Mammary epithelial cell (primary cell): ENCODE results near the gene ELMO1.

ENCODE experiments used
- EZH2 ChIP-seq: IDR thresholded peaks from 2 replicates; pipeline ENCODE4 v1.6.1; 2012; ENCODE audit warnings: low read length, inconsistent platforms, borderline replicate concordance
- TF ChIP-seq, protein P1 (sequence below), 2 donors: IDR thresholded peaks in 1 of 2; conservative IDR thresholded peaks in 1 of 2; 2 replicates each; pipeline ENCODE4 v1.5.1; 2011 to 2012; ENCODE audit warnings: inconsistent platforms in 2 of 2, low read length in 2 of 2, mild to moderate bottlenecking in 2 of 2, control low read depth in 1 of 2, low read depth in 1 of 2; ENCODE audit not compliant: insufficient read depth in 1 of 2; ENCODE audit errors: extremely low read depth in 1 of 2

DNA sequence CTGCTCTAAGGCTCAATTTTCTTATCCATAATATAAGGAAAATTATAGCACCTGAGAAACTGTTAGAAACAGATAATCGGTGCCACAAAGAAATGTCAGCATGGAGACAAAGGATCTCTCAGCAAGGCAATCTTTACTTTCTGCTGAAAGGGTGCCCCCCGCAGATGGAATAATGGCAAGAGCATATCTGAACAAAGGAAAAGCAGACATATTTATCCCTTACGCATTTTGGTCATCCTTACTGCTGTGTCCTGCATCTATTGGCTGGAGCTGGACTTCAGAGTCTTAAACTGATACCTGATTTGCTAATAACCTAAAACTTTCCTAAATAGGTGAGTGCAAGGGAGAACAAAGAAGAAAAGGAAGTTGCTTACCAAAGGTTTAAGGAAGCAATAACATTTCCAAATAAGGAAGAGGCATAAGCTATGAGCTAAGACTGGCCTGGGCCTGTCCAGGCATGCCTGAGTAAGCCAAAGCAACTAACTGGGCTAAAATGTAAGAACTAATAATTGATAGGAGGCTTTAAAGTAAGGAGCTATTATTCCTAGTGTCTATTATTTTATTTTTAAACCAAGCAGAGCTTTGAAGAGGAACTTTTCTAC lies 39.6 kb upstream of the ELMO1 start:
- TF ChIP-seq, protein P1, sequence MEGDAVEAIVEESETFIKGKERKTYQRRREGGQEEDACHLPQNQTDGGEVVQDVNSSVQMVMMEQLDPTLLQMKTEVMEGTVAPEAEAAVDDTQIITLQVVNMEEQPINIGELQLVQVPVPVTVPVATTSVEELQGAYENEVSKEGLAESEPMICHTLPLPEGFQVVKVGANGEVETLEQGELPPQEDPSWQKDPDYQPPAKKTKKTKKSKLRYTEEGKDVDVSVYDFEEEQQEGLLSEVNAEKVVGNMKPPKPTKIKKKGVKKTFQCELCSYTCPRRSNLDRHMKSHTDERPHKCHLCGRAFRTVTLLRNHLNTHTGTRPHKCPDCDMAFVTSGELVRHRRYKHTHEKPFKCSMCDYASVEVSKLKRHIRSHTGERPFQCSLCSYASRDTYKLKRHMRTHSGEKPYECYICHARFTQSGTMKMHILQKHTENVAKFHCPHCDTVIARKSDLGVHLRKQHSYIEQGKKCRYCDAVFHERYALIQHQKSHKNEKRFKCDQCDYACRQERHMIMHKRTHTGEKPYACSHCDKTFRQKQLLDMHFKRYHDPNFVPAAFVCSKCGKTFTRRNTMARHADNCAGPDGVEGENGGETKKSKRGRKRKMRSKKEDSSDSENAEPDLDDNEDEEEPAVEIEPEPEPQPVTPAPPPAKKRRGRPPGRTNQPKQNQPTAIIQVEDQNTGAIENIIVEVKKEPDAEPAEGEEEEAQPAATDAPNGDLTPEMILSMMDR (conservative IDR thresholded peaks at IDR 0.05 in 1 of 2, IDR thresholded peaks at IDR 0.05 in 1 of 2; ENCODE audit: extremely low read depth in 1 of 2, insufficient read depth in 1 of 2, low read depth in 1 of 2, low read length in 2 of 2): no peak
- TF ChIP-seq EZH2: no peak
